Activated CD8-positive, alpha-beta memory T cell treated with anti-CD3 and anti-CD28 coated beads, Interleukin-2, amount 50 U/mL, for 4 hours (primary cell): Measurements from ENCODE around the gene SSBP2.

Source experiments
- DNase-seq: peaks from one replicate; pipeline ENCODE4 v3.0.0-alpha.2; 2020

Gene SSBP2

GRCh38 chr5:81363093-81363871 is 387.6 kb downstream of the SSBP2 start:
- no peak for DNase-seq
